GM23248 (cell line): Measurements from ENCODE around the gene PRKCSH. TPM values are rescaled to one million over a fixed set of nuclear protein-coding genes. Genes with fewer than 3 reads are reported as not detected.
A peak's percentile ranks its signal among the peaks of the same experiment; 100 is the strongest.

Source experiments
- DNase-seq: peaks from one replicate; pipeline ENCODE4 v3.0.0-alpha.2; 2015
- H2AFZ ChIP-seq: fragments of 200-600 bp; sonication (generic); 2 replicates; pipeline ENCODE4 v1.6.1; 2016; ENCODE audit warnings: antibody characterized with exemption
- H3F3A ChIP-seq: fragments of 200-600 bp; sonication (generic); 2 replicates; pipeline ENCODE4 v1.6.1; 2016; ENCODE audit warnings: mild to moderate bottlenecking, antibody characterized with exemption, mixed run types; ENCODE audit not compliant: insufficient read depth
- H3K27ac ChIP-seq: fragments of 200-600 bp; sonication (generic); 2 replicates; pipeline ENCODE4 v1.5.1; 2016; ENCODE audit warnings: mild to moderate bottlenecking
- H3K27me3 ChIP-seq: fragments of 200-600 bp; sonication (generic); replicated peaks from 2 replicates; pipeline ENCODE4 v1.6.1; 2016; ENCODE audit warnings: mild to moderate bottlenecking; ENCODE audit not compliant: insufficient read depth
- H3K36me3 ChIP-seq: fragments of 200-600 bp; sonication (generic); 2 replicates; pipeline ENCODE4 v1.6.1; 2016; ENCODE audit warnings: low read depth, mild to moderate bottlenecking
- H3K4me1 ChIP-seq: fragments of 200-600 bp; sonication (generic); 2 replicates; pipeline ENCODE4 v1.6.1; 2016; ENCODE audit warnings: mild to moderate bottlenecking; ENCODE audit not compliant: insufficient read depth
- H3K4me2 ChIP-seq: fragments of 200-600 bp; sonication (generic); one replicate; pipeline ENCODE4 v1.6.1; 2016; ENCODE audit warnings: mild to moderate bottlenecking; ENCODE audit not compliant: unreplicated experiment
- H3K4me3 ChIP-seq: fragments of 200-600 bp; sonication (generic); 2 replicates; pipeline ENCODE4 v1.5.1; 2016; ENCODE audit warnings: mild to moderate bottlenecking
- H3K79me2 ChIP-seq: fragments of 200-600 bp; sonication (generic); 2 replicates; pipeline ENCODE4 v1.6.1; 2016; ENCODE audit warnings: mild to moderate bottlenecking; ENCODE audit not compliant: insufficient read depth
- H3K9ac ChIP-seq: fragments of 200-600 bp; sonication (generic); 2 replicates; pipeline ENCODE4 v1.6.1; 2016; ENCODE audit warnings: mild to moderate bottlenecking
- H3K9me2 ChIP-seq: fragments of 200-600 bp; sonication (generic); 2 replicates; pipeline ENCODE4 v1.6.1; 2016; ENCODE audit warnings: mixed run types, mild to moderate bottlenecking, moderate library complexity; ENCODE audit not compliant: insufficient read depth
- H3K9me3 ChIP-seq: fragments of 200-600 bp; sonication (generic); one replicate; pipeline ENCODE4 v1.6.1; 2017; ENCODE audit warnings: low read depth
- H4K20me1 ChIP-seq: fragments of 200-600 bp; sonication (generic); 2 replicates; pipeline ENCODE4 v1.6.0; 2016; ENCODE audit not compliant: insufficient read depth
- EZH2 ChIP-seq: fragments of 200-600 bp; sonication (generic); IDR thresholded peaks from 2 replicates; pipeline ENCODE4 v1.6.1; 2018; ENCODE audit warnings: antibody characterized with exemption, mild to moderate bottlenecking; ENCODE audit not compliant: insufficient read depth, poor library complexity, severe bottlenecking
- EZH2phosphoT487 ChIP-seq: fragments of 200-600 bp; sonication (generic); IDR thresholded peaks from 2 replicates; pipeline ENCODE4 v1.6.1; 2018; ENCODE audit warnings: antibody characterized with exemption, moderate library complexity, mild to moderate bottlenecking, low read depth; ENCODE audit not compliant: insufficient read depth
- WGBS, 2 experiments: methylation state at CpG; one replicate each; pipeline ENCODE4 v1.1.6; 2015 to 2017; ENCODE audit warnings: low lambda C conversion rate in 2 of 2, low coverage in 1 of 2; ENCODE audit errors: missing lambda C conversion rate in 2 of 2; 5-methylcytosine and 5-hydroxymethylcytosine counted together
- in situ Hi-C: fragments of 300-500 bp; cut with MboI; formaldehyde crosslinking; loops from 2 replicates; pipeline ENCODE4 v1.15.0; 2020
- polyA plus RNA-seq: library from polyadenylated mRNA; unstranded; fragments of >200 nt; fragmentation: Nextera tagmentation; extraction: Ambion mirVana; gene quantifications from 2 replicates; pipeline ENCODE4 v1.2.1, GENCODE V29; 2016
- total RNA-seq: library from RNA; depleted of rRNA; stranded (reverse); fragments of >200 nt; shearing (Covaris generic); gene quantifications from 2 replicates; pipeline ENCODE4 v1.2.3, GENCODE V29; 2014

The PRKCSH gene
- total and polyA plus RNA-seq, 2 experiments from 2014 or later, result 94.1 to 142 TPM

GRCh38 chr19:11479090-11479897, 43.9 kb downstream of the PRKCSH start:
- in situ Hi-C loops, result no loop called here
- no peaks in the 10 kb centered on the region for H3F3A ChIP-seq
- no peak overlapping the region for H3K4me2 ChIP-seq
- H3K9ac ChIP-seq, result no peak overlapping the region
- H3K27ac ChIP-seq, result no peak overlapping the region
- H2AFZ ChIP-seq, result no peak overlapping the region
- H4K20me1 ChIP-seq, result no peaks in the 10 kb centered on the region
- TF ChIP-seq EZH2phosphoT487 (no peak), EZH2 (no peak)
- no peaks in the 10 kb centered on the region for H3K9me2 ChIP-seq
- no peaks in the 10 kb centered on the region for H3K9me3 ChIP-seq
- H3K4me1 ChIP-seq, result no peaks in the 10 kb centered on the region
- peak; percentile 42 for DNase-seq
- H3K4me3 ChIP-seq, result no peak overlapping the region
- H3K79me2 ChIP-seq, result no peaks in the 10 kb centered on the region
- H3K36me3 ChIP-seq, result no peaks in the 10 kb centered on the region
- H3K27me3 ChIP-seq, result peaks cover 25% of the 10 kb centered on the region
- WGBS, 2 experiments, result 40 to 54% methylated on average over 12 to 47 of the region's 62 CpGs

GRCh38 chr19:11479898-11480714, 44.7 kb downstream of the PRKCSH start:
- H3K36me3 ChIP-seq, result no peaks in the 10 kb centered on the region
- no peak overlapping the region for H3K4me2 ChIP-seq
- no peak overlapping the region for H2AFZ ChIP-seq
- no peaks in the 10 kb centered on the region for H3K9me2 ChIP-seq
- in situ Hi-C loops, result no loop called here
- no peak for TF ChIP-seq EZH2
- 0 out of 2 replicates have a peak, but pooled peaks have one; percentile 14 for TF ChIP-seq EZH2phosphoT487
- peaks cover 25% of the 10 kb centered on the region for H3K27me3 ChIP-seq
- no peaks in the 10 kb centered on the region for H3F3A ChIP-seq
- no peaks in the 10 kb centered on the region for H3K79me2 ChIP-seq
- H3K9ac ChIP-seq, result no peak overlapping the region
- no peaks in the 10 kb centered on the region for H3K9me3 ChIP-seq
- H3K4me3 ChIP-seq, result no peak overlapping the region
- no peaks in the 10 kb centered on the region for H3K4me1 ChIP-seq
- no peaks in the 10 kb centered on the region for H4K20me1 ChIP-seq
- no peak overlapping the region for H3K27ac ChIP-seq
- DNase-seq, result no peak
- WGBS, 2 experiments, result 4 to 5% methylated on average over 38 to 68 of the region's 86 CpGs

- Histone ChIP-seq H3K27me3 (peaks cover 25% of the 10 kb centered on the region), H3K4me1 (no peaks in the 10 kb centered on the region), H3K4me3 (no peak within 1 kb of the TSS), H3K9me3 (no peaks in the 10 kb centered on the region), H3K79me2 (no peaks in the 10 kb centered on the region), H2AFZ (no peak within 1 kb of the TSS), H3F3A (no peaks in the 10 kb centered on the region), H3K9me2 (no peaks in the 10 kb centered on the region), H4K20me1 (no peaks in the 10 kb centered on the region), H3K9ac (no peak within 1 kb of the TSS), H3K36me3 (no peaks in the 10 kb centered on the region), H3K27ac (no peak within 1 kb of the TSS), H3K4me2 (peak within 1 kb of the TSS; percentile 10)
- peak; percentile 82 for TF ChIP-seq EZH2
- no peak for TF ChIP-seq EZH2phosphoT487
- in situ Hi-C loops, result no loop called here
- DNase-seq, result no peak
- WGBS, 2 experiments, result 10 to 16% methylated on average over 19 to 41 of the region's 77 CpGs
These were observed 45.5 kb downstream of the PRKCSH start, which contains the start of gene ELAVL3 for GRCh38 chr19:11480715-11481533. Gene ELAVL3, minus strand, starts transcription at chr19:11481046. Its CDS starts 438 bp downstream, at chr19:11480608.
